ENCODE data around the gene BIN1. TPM values are rescaled to one million over a fixed set of nuclear protein-coding genes. Genes with fewer than 3 reads are reported as not detected.

Gene BIN1
- total RNA-seq, 1 experiment from 2014 or later = 58.6 TPM

GRCh38 chr2:127007652-127008051 is 99.3 kb downstream of the BIN1 start:
- no peak for TF ChIP-seq SIN3A (IDR thresholded peaks at IDR 0.05; ENCODE audit: borderline replicate concordance, insufficient read depth, low read depth, low read length)
- no peak for TF ChIP-seq CTCF (IDR thresholded peaks at IDR 0.05)
- TF ChIP-seq TCF7L2 (IDR thresholded peaks at IDR 0.05; ENCODE audit: low read depth, low read length) = no peak
- TF ChIP-seq REST (IDR thresholded peaks at IDR 0.05; ENCODE audit: insufficient read depth in 1 of 2, low read depth in 2 of 2, low read length in 1 of 2) = no peak
- no peak for TF ChIP-seq POLR2AphosphoS5 (IDR thresholded peaks at IDR 0.05; ENCODE audit: low read depth, low read length)
- ChIA-PET CTCF (no interaction called here), POLR2A (no interaction called here)
- in situ Hi-C loops (cut with HindIII; ENCODE audit: low pct_unique_long_range_greater_than_20kb, low sequenced_read_pairs) (no loop called here), intact Hi-C loops (cut with micrococcal nuclease; ENCODE audit: unreplicated experiment) (no loop called here)
- no peak for DNase-seq (ENCODE audit: low read depth, low spot score)
- Histone ChIP-seq H3K36me3 (ENCODE audit: control insufficient read depth, insufficient read depth, low read length) (no peaks in the 10 kb centered on the region), H3K4me1 (ENCODE audit: control insufficient read depth, insufficient read depth, low read length) (no peaks in the 10 kb centered on the region), H3K27me3 (ENCODE audit: control insufficient read depth, insufficient read depth, low read length) (peaks cover 4% of the 10 kb centered on the region; the same call in 1 of the 2 replicates), H3K9me3 (ENCODE audit: control insufficient read depth, insufficient read depth, low read depth, low read length) (no peaks in the 10 kb centered on the region), H3K27ac (ENCODE audit: low read length) (no peak overlapping the region), H3K4me3 (ENCODE audit: low read depth in 2 of 2, low read length in 2 of 2) (no peak overlapping the region)
- BruUV-seq (replicated peaks) = no TSS peak
- no peak for ATAC-seq

GRCh38 chr2:127006962-127007361 is 100.0 kb downstream of the BIN1 start:
- BruUV-seq (replicated peaks) = no TSS peak
- H3K4me1 ChIP-seq (ENCODE audit: control insufficient read depth, insufficient read depth, low read length) = no peaks in the 10 kb centered on the region
- intact Hi-C loops (cut with micrococcal nuclease; ENCODE audit: unreplicated experiment) (no loop called here), in situ Hi-C loops (cut with HindIII; ENCODE audit: low pct_unique_long_range_greater_than_20kb, low sequenced_read_pairs) (no loop called here)
- H3K36me3 ChIP-seq (ENCODE audit: control insufficient read depth, insufficient read depth, low read length) = no peaks in the 10 kb centered on the region
- CTCF ChIA-PET = no interaction called here
- no peaks in the 10 kb centered on the region for H3K9me3 ChIP-seq (ENCODE audit: control insufficient read depth, insufficient read depth, low read depth, low read length)
- H3K27ac ChIP-seq (ENCODE audit: low read length) = no peak overlapping the region
- DNase-seq (ENCODE audit: low read depth, low spot score) (no peak), ATAC-seq (no peak)
- POLR2A ChIA-PET = no interaction called here
- H3K4me3 ChIP-seq (ENCODE audit: low read depth in 2 of 2, low read length in 2 of 2) = no peak overlapping the region
- TF ChIP-seq SIN3A (IDR thresholded peaks at IDR 0.05; ENCODE audit: borderline replicate concordance, insufficient read depth, low read depth, low read length) (no peak), CTCF (IDR thresholded peaks at IDR 0.05) (no peak), REST (IDR thresholded peaks at IDR 0.05; ENCODE audit: insufficient read depth in 1 of 2, low read depth in 2 of 2, low read length in 1 of 2) (no peak)
- H3K27me3 ChIP-seq (ENCODE audit: control insufficient read depth, insufficient read depth, low read length) = peaks cover 4% of the 10 kb centered on the region; the same call in 1 of the 2 replicates

Measured in Panc1 (cell line).